Endothelial cell of umbilical vein (primary cell): ENCODE results near the gene FOXO1. TPM values are rescaled to one million over a fixed set of nuclear protein-coding genes. Genes with fewer than 3 reads are reported as not detected.

ENCODE experiments used
- BruUV-seq: library from RNA; stranded (reverse); fragments of 400-500 nt; replicated peaks from 2 replicates; lab custom pipeline; 2021; lab: Mats Ljungman, UMichigan
- CTCF ChIA-PET: fragments of 300-600, 350-600 bp; sonication (Branson Sonifier 250); formaldehyde crosslinking; loops from one replicate; lab custom pipeline; 2021; ENCODE audit warnings: antibody characterized with exemption, inconsistent platforms; lab: Charles Lee
- POLR2A ChIA-PET: fragments of 300-600, 350-600 bp; sonication (Branson Sonifier 250); formaldehyde crosslinking; loops from one replicate; lab custom pipeline; 2021; ENCODE audit warnings: antibody characterized with exemption, inconsistent platforms; lab: Charles Lee
- DNase-seq: peaks from one replicate; pipeline ENCODE4 v3.0.0-alpha.2; 2011; ENCODE audit warnings: low read depth, low spot score
- FAIRE-seq: peaks from 2 replicates; lab custom pipeline; 2011; peaks lifted over from hg19 to GRCh38; lab: Jason Lieb, UNC
- H2AFZ ChIP-seq: 2 replicates; pipeline ENCODE4 v1.6.0; 2012; ENCODE audit warnings: low read depth, low read length, control low read depth, inconsistent platforms
- H3K27ac ChIP-seq: 2 replicates; pipeline ENCODE4 v1.5.1; 2011; ENCODE audit warnings: low read depth, mild to moderate bottlenecking, control low read depth, low read length, moderate library complexity; ENCODE audit not compliant: insufficient read depth
- H3K27me3 ChIP-seq, 2 experiments: 2 replicates each; pipeline versions ENCODE4 v1.6.0 to v1.6.1; 2011; ENCODE audit warnings: low read length in 2 of 2, mixed read lengths in 1 of 2; ENCODE audit not compliant: control insufficient read depth in 2 of 2, insufficient read depth in 2 of 2
- H3K36me3 ChIP-seq, 2 experiments: 2 replicates in 1 of 2; 3 replicates in 1 of 2; pipeline ENCODE4 v1.5.1; 2011; ENCODE audit warnings: low read length in 2 of 2, mild to moderate bottlenecking in 1 of 2, moderate library complexity in 1 of 2; ENCODE audit not compliant: control insufficient read depth in 2 of 2, insufficient read depth in 2 of 2; ENCODE audit errors: extremely low read depth in 1 of 2
- H3K4me1 ChIP-seq: 3 replicates; pipeline ENCODE4 v1.5.1; 2011; ENCODE audit warnings: mild to moderate bottlenecking, low read length; ENCODE audit not compliant: control insufficient read depth, insufficient read depth; ENCODE audit errors: extremely low read depth
- H3K4me2 ChIP-seq: 2 replicates; pipeline ENCODE4 v1.6.1; 2011; ENCODE audit warnings: low read length, control low read depth, mixed read lengths; ENCODE audit not compliant: insufficient read depth
- H3K4me3 ChIP-seq, 3 experiments: fragments of 200-600 bp in 1 of 3; sonication (generic), shearing (Covaris generic) in 1 of 3; replicated peaks in 1 of 3; 2 replicates each; pipeline ENCODE4 v1.5.1; 2011 to 2016; ENCODE audit warnings: control low read depth in 3 of 3, low read length in 3 of 3, mild to moderate bottlenecking in 2 of 3, inconsistent platforms in 1 of 3, low read depth in 1 of 3, moderate library complexity in 1 of 3; ENCODE audit not compliant: insufficient read depth in 1 of 3
- H3K79me2 ChIP-seq: 2 replicates; pipeline ENCODE4 v1.6.0; 2012; ENCODE audit warnings: low read length, inconsistent platforms; ENCODE audit not compliant: control insufficient read depth, insufficient read depth
- H3K9ac ChIP-seq: replicated peaks from 2 replicates; pipeline ENCODE3; 2011; ENCODE audit warnings: low read length, control low read depth; ENCODE audit not compliant: insufficient read depth; ENCODE audit errors: extremely low read depth
- H3K9me1 ChIP-seq: replicated peaks from 3 replicates; pipeline ENCODE4 v1.6.0; 2011; ENCODE audit warnings: mild to moderate bottlenecking, low read length; ENCODE audit not compliant: control insufficient read depth, insufficient read depth; ENCODE audit errors: extremely low read depth
- H3K9me3 ChIP-seq: replicated peaks from 2 replicates; pipeline ENCODE4 v1.5.1; 2012; ENCODE audit warnings: low read length, inconsistent platforms; ENCODE audit not compliant: control insufficient read depth, insufficient read depth
- H4K20me1 ChIP-seq: replicated peaks from 2 replicates; pipeline ENCODE3; 2011; ENCODE audit warnings: mild to moderate bottlenecking, low read length; ENCODE audit not compliant: control insufficient read depth, insufficient read depth; ENCODE audit errors: extremely low read depth
- CTCF ChIP-seq, 2 donors: IDR thresholded peaks; 1 replicate in 1 of 2; 2 replicates in 1 of 2; pipeline ENCODE4 v1.5.1; 2011; ENCODE audit warnings: low read length in 2 of 2, mild to moderate bottlenecking in 2 of 2, moderate library complexity in 2 of 2, control low read depth in 1 of 2, inconsistent platforms in 1 of 2, low read depth in 1 of 2; ENCODE audit not compliant: insufficient read depth in 1 of 2; ENCODE audit errors: extremely low read depth in 1 of 2
- EZH2 ChIP-seq: IDR thresholded peaks from 2 replicates; pipeline ENCODE4 v1.6.1; 2012; ENCODE audit warnings: borderline replicate concordance, low read depth, mild to moderate bottlenecking, moderate library complexity, low read length, inconsistent platforms; ENCODE audit not compliant: severe bottlenecking
- FOS ChIP-seq: IDR thresholded peaks from 2 replicates; pipeline ENCODE4 v1.6.1; 2011; ENCODE audit warnings: mild to moderate bottlenecking, low read length, moderate library complexity, borderline replicate concordance; ENCODE audit not compliant: insufficient read depth
- GATA2 ChIP-seq: IDR thresholded peaks from 2 replicates; pipeline ENCODE4 v1.7.0; 2011; ENCODE audit warnings: low read depth, mild to moderate bottlenecking, moderate library complexity, mixed read lengths, low read length; ENCODE audit not compliant: insufficient read length, insufficient read depth
- JUN ChIP-seq: IDR thresholded peaks from 2 replicates; pipeline ENCODE4 v1.6.1; 2011; ENCODE audit warnings: borderline replicate concordance, low read depth; ENCODE audit not compliant: insufficient read length, insufficient read depth
- MAX ChIP-seq: IDR thresholded peaks from 2 replicates; pipeline ENCODE4 v1.6.1; 2011; ENCODE audit not compliant: insufficient read depth, insufficient read length
- MYC ChIP-seq: IDR thresholded peaks from one replicate; pipeline ENCODE4 v1.6.1; 2011; ENCODE audit warnings: mild to moderate bottlenecking, low read depth, low read length
- POLR2A ChIP-seq: IDR thresholded peaks from 2 replicates; pipeline ENCODE4 v1.6.1; 2012; ENCODE audit warnings: low read depth, mild to moderate bottlenecking, control low read depth, low read length
- POLR2AphosphoS5 ChIP-seq: IDR thresholded peaks from 2 replicates; pipeline ENCODE4 v1.6.1; 2012; ENCODE audit warnings: low read depth, mild to moderate bottlenecking, control low read depth, low read length, moderate library complexity; ENCODE audit not compliant: insufficient read depth
- dilution Hi-C: fragments of 300-500 bp; cut with MboI; formaldehyde crosslinking; loops from one replicate; pipeline ENCODE4 v1.15.0; 2019; ENCODE audit warnings: low sequenced_read_pairs; ENCODE audit not compliant: extremely low pct_ligation_motif_present
- intact Hi-C: fragments of 100-400 bp; cut with micrococcal nuclease; formaldehyde crosslinking; loops from one replicate; pipeline ENCODE4 v1.10.0; 2022
- polyA plus RNA-seq, 4 experiments: library from polyadenylated mRNA; depleted of rRNA in 3 of 4; stranded (reverse) in 3 of 4; unstranded in 1 of 4; fragments of >200 nt; gene quantifications; 2 replicates each; pipeline versions ENCODE4 v1.2.1 to v1.2.3, GENCODE V29; 2011 to 2012; ENCODE audit warnings: missing spikeins in 1 of 4
- total RNA-seq: library from RNA; stranded (reverse); gene quantifications from 2 replicates; pipeline ENCODE4 v1.2.3, GENCODE V29; 2021

FOXO1 gene
- total and polyA plus RNA-seq, 2 donors (not counting 3 experiments of a cell fraction or from before 2014, with no cell fraction given) = 44.7 to 48.5 TPM

- intact Hi-C loops (loop anchor here (1.0 to 5.0 kb wide), 7 partner anchors 78 to 880 kb away; no protein-coding TSS in a partner anchor), dilution Hi-C loops (no loop called here)
- Histone ChIP-seq H4K20me1 (no peaks in the 10 kb centered on the region), H3K4me2 (peak overlapping the region; percentile 76), H3K4me3 (peak overlapping the region; percentile 67 to 95 (median 86)), H3K27me3 (no peaks in the 10 kb centered on the region), H3K9me3 (no peaks in the 10 kb centered on the region), H3K27ac (peak overlapping the region; percentile 76), H2AFZ (peak overlapping the region; percentile 55), H3K79me2 (peaks cover 41% of the 10 kb centered on the region), H3K9me1 (no peaks in the 10 kb centered on the region), H3K9ac (peak overlapping the region; percentile 75), H3K4me1 (peaks cover 26% of the 10 kb centered on the region), H3K36me3 (no peaks in the 10 kb centered on the region)
- no peak for DNase-seq
- CTCF ChIA-PET = interaction anchor here (1.4 to 2.4 kb wide), 6 partner anchors 15 to 724 kb away, joined by 3 to 30 read pairs (median 6); no protein-coding TSS in a partner anchor
- no TSS peak for BruUV-seq
- POLR2A ChIA-PET = no interaction called here
- no peak for FAIRE-seq
- TF ChIP-seq FOS (no peak), JUN (no peak), POLR2AphosphoS5 (no peak), EZH2 (no peak), CTCF (IDR thresholded peaks at IDR 0.05; ENCODE audit: extremely low read depth in 1 of 2, insufficient read depth in 1 of 2, low read depth in 1 of 2, low read length in 2 of 2) (no peak), GATA2 (no peak), POLR2A (no peak), MYC (no peak), MAX (no peak)
Measured at GRCh38 chr13:40666933-40667621, 636 bp upstream of the FOXO1 start.
